Epidermal melanocyte (primary cell): Measurements from ENCODE around the gene UPK3BL2.
"Not testable (repeated sequence)": the region's sequence is repeated elsewhere in the genome, so short reads cannot be mapped to it uniquely, and the experiment has no call there.

Experiments used
- DNase-seq: peaks from one replicate; pipeline ENCODE4 v3.0.0; 2011; ENCODE audit warnings: low spot score; ENCODE audit not compliant: insufficient read length

UPK3BL2 gene

DNA sequence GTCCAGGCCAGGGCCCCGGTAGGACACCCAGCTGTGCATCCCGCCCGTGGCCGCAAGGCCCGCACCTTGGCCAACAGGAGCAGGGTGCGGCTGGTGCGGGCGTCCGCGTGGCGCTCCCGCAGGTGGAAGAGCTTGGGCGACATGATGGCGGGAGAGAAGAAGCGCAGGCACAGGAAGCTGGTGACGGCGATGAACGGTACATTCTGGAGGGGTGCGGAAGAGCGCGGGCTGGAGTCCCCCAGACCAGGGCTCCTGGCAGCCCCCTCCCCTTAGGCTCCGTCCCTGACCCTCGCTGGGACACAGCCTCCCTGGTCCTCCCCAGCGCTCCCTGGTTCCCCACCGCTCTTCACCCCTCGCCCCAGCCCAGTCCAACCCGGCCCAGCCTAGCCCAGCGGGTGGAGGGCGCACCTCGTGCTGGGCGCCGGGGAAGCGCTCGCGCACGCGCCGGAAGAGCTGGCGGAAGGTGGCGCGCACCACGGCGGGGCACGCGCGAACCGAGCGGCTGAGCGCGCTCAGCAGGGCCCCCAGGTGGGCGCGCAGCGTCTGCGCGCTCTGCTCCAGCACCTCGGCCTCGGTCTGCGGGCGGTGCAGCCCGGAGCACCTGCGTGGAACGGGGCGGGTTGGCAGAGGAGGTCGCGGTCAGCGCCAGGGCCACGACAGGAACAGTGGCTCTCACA is 48.9 kb downstream of the UPK3BL2 start:
- not testable (repeated sequence) for DNase-seq

DNA sequence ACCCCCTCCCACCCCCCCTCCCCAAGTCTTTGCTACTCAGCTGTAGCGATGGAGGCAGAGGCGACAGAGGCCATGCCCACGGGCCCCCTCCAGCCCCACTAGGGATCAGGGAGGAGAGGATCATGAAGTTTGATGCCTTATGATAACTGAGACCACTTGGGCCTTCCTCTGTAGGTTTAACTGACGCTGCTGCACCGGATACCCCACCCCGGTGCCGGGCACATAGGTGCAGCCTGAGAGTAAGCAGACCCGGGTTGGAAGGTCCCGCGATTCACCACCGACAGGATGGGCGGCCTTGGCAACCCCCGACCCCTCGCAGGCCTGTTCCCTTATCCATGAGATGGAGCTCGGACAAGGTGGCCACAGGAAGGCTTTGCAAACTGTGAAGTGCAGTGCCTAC is 49.5 kb downstream of the UPK3BL2 start:
- not testable (repeated sequence) for DNase-seq

DNA sequence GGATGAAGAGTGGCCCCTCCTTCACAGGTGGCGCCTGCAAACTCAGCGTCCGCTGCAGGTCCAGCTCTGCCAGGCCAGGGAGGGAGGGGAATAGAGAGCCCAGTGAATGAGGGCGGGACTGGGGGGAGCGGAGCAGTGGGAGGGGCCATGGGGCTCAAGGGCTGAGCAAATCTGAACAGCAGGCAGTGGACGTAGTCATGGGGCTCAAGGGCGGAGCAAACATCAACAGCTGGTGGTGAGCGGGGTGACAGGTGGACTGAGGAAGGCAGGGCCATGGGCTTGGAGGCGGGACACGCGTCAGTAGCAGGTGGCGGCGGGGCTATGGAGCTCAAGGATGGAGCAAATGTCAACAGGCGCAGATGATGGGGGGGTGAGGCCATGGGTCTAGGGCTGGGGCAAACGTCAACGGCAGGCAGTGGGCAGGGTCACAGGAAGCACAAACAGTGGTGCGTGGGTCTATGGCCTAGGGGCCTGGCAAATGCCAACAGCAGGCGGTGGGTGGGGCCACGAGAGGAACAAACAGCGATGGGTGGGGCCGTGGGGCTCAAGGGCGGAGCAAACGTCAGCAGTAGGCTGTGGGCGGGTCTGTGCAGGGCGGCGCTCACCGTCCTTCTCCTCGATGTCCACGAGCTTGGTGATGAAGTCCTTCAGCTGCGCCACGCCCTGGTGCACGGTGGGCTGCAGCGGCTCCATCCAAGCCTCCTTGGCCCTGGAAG is 50.1 kb downstream of the UPK3BL2 start:
- DNase-seq, result not testable (repeated sequence)

DNA sequence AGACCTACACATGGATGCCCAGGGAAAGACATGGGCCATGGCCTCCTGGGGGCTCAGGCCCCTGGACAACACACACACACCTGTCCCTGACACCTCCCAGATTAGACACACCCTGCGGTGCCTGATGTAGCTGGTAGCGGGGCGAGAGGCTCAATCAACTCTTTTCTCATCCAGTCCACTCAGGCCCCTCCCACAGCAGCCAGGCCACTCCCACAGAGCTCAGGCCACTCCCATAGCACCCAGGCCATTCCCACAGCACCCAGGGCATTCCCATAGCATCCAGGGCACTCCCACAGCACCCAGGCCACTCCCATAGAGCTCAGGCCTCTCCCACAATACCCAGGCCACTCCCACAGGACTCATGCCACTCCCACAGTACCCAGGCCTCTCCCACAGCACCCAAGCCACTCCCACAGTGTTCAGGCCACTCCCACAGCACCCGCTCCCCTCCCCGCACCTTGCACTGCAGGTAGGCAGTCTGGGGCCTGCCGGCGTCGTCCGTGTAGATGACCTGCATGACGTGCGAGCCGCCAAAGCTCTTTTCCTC is 52.9 kb downstream of the UPK3BL2 start:
- DNase-seq, result not testable (repeated sequence)
